Measurements from ENCODE around the gene TAOK2. TPM values are rescaled to one million over a fixed set of nuclear protein-coding genes. Genes with fewer than 3 reads are reported as not detected.

The TAOK2 gene
- total and polyA plus RNA-seq, 5 donors from 2014 or later: 2.1 to 30.0 (median 3.0) TPM

DNA sequence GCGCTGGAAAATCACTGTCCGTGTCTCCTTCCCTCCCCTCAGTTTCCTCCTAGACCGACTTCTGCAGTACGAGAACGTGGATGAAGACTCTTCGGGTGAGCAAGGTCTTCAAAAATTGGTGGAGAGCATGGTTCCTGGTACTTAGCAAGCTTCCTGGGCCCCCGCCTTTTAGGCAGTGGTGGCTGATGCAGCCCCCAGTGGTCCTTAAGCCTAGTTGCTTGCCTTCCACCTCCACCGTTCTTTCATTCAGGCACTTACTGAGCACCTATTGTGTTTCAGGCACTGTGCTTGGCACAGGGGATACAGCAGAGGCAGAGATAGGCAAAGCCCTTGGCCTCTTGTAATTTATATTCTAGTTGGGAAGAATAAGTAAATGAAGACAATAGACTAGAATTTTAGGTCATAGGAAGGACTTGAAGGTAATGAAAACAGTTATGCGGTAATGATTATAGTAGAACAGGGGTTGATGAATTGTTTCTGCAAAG lies 23.1 kb downstream of the TAOK2 start:
- Histone ChIP-seq H3K9me3 (ENCODE audit: control insufficient read depth in 2 of 2, low read length in 2 of 2) (no peaks in the 10 kb centered on the region), H3K27me3 (ENCODE audit: control insufficient read depth, insufficient read depth, low read length) (no peaks in the 10 kb centered on the region), H3K4me3 (ENCODE audit: low read depth, low read length) (peak overlapping the region; percentile 95), H3K4me1 (ENCODE audit: control insufficient read depth, insufficient read depth, low read length, poor library complexity, severe bottlenecking) (peaks cover 20% of the 10 kb centered on the region), H3K36me3 (ENCODE audit: control insufficient read depth, insufficient read depth, low read length) (peaks cover 15% of the 10 kb centered on the region), H3K27ac (ENCODE audit: insufficient read depth, low read length, poor library complexity, severe bottlenecking) (peak overlapping the region; percentile 99)
- Mint-ChIP-seq H3K27me3 (peaks cover 4% of the 10 kb centered on the region), H3K36me3 (peaks cover 16% of the 10 kb centered on the region), H3K27ac (peak overlapping the region; percentile 38 to 99 (median 99)), H3K9me3 (no peaks in the 10 kb centered on the region), H3K4me1 (peaks cover 9 to 57% (median 18%) of the 10 kb centered on the region in 4 donors), H3K4me3 (peak overlapping the region; percentile 96 to 99 (median 97))
- ATAC-seq (ENCODE audit: low read depth in 2 of 2) (no peak), DNase-seq (no peak)

DNA sequence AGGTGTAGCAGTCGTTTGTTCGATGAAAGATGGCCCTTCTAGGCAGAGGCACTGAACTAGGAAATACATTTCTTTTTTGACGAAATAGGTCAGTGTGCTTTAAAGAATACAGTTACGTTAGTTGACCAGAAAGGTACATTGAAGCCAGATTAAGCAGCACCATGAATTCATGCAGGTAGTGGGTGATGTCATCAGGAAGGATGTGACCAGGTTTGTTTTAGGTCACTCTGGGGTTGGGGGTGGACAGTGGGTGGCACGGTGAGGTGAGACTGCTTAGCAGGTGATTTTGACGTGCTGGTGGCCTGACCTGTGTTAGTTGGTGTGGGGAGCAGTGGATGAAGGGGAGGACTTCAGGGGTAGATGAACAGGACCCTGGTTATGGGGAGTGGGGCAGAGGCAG lies 25.9 kb downstream of the TAOK2 start:
- Histone ChIP-seq H3K27ac (ENCODE audit: insufficient read depth, low read length, poor library complexity, severe bottlenecking) (no peak overlapping the region), H3K36me3 (ENCODE audit: control insufficient read depth, insufficient read depth, low read length) (peaks cover 8% of the 10 kb centered on the region), H3K27me3 (ENCODE audit: control insufficient read depth, insufficient read depth, low read length) (no peaks in the 10 kb centered on the region), H3K4me1 (ENCODE audit: control insufficient read depth, insufficient read depth, low read length, poor library complexity, severe bottlenecking) (peaks cover 13% of the 10 kb centered on the region), H3K9me3 (ENCODE audit: control insufficient read depth in 2 of 2, low read length in 2 of 2) (no peaks in the 10 kb centered on the region), H3K4me3 (ENCODE audit: low read depth, low read length) (no peak overlapping the region)
- Mint-ChIP-seq H3K36me3 (peaks cover 21% of the 10 kb centered on the region), H3K9me3 (no peaks in the 10 kb centered on the region), H3K4me3 (no peak overlapping the region), H3K27ac (peak overlapping the region; percentile 15 to 92 (median 58)), H3K27me3 (peaks cover 4% of the 10 kb centered on the region), H3K4me1 (peaks cover 9 to 56% (median 18%) of the 10 kb centered on the region in 4 donors)
- DNase-seq: no peak
- ATAC-seq (ENCODE audit: low read depth in 2 of 2): no peak

DNA sequence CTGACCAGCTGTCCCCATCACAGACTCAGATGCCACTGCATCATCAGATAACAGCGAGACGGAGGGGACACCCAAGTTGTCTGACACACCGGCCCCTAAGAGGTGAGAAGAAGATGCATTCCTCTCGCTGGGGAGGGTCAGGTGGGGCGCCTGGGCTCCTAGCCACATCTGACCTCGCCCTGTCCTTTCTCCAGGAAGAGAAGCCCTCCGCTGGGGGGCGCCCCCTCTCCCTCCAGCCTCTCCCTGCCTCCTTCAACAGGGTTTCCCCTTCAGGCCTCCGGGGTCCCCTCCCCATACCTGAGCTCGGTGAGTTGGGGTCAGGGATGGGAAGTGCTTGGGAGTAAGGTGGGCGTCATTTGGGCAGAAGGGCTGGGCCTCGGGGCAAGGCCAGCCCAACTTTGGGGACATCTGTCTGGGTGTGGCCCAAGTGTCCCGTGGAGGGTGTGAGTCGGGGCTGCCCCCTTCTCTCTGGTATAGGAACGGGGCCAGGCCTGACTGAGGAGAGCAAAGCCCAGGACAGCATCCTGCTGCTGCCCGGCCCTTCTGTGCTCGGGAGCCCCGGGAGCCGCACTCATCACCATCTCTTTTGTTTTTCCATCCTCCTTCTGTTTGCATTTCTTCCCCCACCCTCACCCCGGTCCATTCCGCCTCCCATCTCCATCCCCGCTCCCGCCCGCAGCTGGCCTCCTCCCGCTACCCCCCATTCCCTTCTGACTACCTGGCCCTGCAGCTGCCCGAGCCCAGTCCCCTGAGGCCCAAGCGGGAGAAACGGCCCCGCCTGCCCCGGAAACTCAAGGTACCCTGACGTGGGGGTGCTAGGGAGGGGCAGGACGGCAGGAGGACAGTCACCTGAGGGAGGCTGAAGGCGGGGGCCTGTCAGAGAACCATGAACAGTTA lies 27.3 kb downstream of the TAOK2 start:
- Histone ChIP-seq H3K4me1 (ENCODE audit: control insufficient read depth, insufficient read depth, low read length, poor library complexity, severe bottlenecking) (peaks cover 7% of the 10 kb centered on the region), H3K4me3 (ENCODE audit: low read depth, low read length) (no peak overlapping the region), H3K27ac (ENCODE audit: insufficient read depth, low read length, poor library complexity, severe bottlenecking) (no peak overlapping the region), H3K9me3 (ENCODE audit: control insufficient read depth in 2 of 2, low read length in 2 of 2) (no peaks in the 10 kb centered on the region), H3K27me3 (ENCODE audit: control insufficient read depth, insufficient read depth, low read length) (no peaks in the 10 kb centered on the region), H3K36me3 (ENCODE audit: control insufficient read depth, insufficient read depth, low read length) (peaks cover 8% of the 10 kb centered on the region)
- ATAC-seq (ENCODE audit: low read depth in 2 of 2) (no peak), DNase-seq (no peak)
- no peak overlapping the region for H3K4me3 Mint-ChIP-seq
- H3K4me1 Mint-ChIP-seq: peaks cover 9 to 44% (median 14%) of the 10 kb centered on the region in 4 donors
- H3K9me3 Mint-ChIP-seq: no peaks in the 10 kb centered on the region
- H3K27me3 Mint-ChIP-seq: no peaks in the 10 kb centered on the region
- no peak overlapping the region for H3K27ac Mint-ChIP-seq
- H3K36me3 Mint-ChIP-seq: peaks cover 21% of the 10 kb centered on the region

DNA sequence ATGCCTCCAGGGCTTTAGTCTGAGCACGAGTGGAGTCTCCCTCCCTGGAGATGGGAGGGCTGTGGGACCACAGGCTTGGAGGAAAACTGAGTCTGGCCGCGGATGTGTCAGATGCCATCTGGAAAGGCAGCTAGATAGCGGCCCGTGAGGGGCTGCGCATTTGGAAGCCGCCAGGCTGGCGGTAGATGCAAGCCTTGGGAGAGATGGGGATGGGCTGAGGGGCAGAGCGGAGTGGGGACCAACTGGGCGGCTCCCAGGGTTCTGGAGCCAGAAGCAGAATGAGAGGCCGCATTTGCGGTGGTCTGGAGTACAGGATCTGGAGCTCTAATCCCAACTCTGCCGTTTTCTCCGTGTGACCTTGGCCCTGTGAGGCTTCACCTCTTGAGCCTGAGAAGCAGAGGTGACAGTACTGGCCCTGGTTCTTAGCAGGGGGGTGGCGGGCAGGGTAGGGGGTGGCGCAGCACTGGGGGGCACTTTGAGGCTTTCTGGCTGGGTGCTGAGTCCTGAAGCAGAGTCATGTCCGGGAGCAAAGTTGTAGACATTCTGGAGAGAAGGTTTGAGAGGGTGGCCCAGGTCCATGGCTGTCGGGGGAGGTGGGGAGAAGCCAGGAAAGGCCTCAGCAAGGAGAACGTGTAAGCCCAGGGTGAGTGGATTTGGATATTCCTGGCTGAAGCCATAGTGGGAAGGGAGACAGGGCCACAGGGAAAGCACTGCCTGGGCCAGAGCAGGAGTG lies 29.1 kb downstream of the TAOK2 start:
- Mint-ChIP-seq H3K4me1 (peaks cover 4 to 31% (median 8%) of the 10 kb centered on the region in 4 donors), H3K9me3 (no peaks in the 10 kb centered on the region), H3K4me3 (peak overlapping the region in 1 of 4 donors; percentile 47), H3K27me3 (no peaks in the 10 kb centered on the region), H3K36me3 (peaks cover 21% of the 10 kb centered on the region), H3K27ac (no peak overlapping the region)
- no peak overlapping the region for H3K27ac ChIP-seq (ENCODE audit: insufficient read depth, low read length, poor library complexity, severe bottlenecking)
- DNase-seq (no peak), ATAC-seq (ENCODE audit: low read depth in 2 of 2) (no peak)
- H3K9me3 ChIP-seq (ENCODE audit: control insufficient read depth in 2 of 2, low read length in 2 of 2): no peaks in the 10 kb centered on the region
- H3K36me3 ChIP-seq (ENCODE audit: control insufficient read depth, insufficient read depth, low read length): peaks cover 8% of the 10 kb centered on the region
- no peak overlapping the region for H3K4me3 ChIP-seq (ENCODE audit: low read depth, low read length)
- H3K27me3 ChIP-seq (ENCODE audit: control insufficient read depth, insufficient read depth, low read length): no peaks in the 10 kb centered on the region
- no peaks in the 10 kb centered on the region for H3K4me1 ChIP-seq (ENCODE audit: control insufficient read depth, insufficient read depth, low read length, poor library complexity, severe bottlenecking)

DNA sequence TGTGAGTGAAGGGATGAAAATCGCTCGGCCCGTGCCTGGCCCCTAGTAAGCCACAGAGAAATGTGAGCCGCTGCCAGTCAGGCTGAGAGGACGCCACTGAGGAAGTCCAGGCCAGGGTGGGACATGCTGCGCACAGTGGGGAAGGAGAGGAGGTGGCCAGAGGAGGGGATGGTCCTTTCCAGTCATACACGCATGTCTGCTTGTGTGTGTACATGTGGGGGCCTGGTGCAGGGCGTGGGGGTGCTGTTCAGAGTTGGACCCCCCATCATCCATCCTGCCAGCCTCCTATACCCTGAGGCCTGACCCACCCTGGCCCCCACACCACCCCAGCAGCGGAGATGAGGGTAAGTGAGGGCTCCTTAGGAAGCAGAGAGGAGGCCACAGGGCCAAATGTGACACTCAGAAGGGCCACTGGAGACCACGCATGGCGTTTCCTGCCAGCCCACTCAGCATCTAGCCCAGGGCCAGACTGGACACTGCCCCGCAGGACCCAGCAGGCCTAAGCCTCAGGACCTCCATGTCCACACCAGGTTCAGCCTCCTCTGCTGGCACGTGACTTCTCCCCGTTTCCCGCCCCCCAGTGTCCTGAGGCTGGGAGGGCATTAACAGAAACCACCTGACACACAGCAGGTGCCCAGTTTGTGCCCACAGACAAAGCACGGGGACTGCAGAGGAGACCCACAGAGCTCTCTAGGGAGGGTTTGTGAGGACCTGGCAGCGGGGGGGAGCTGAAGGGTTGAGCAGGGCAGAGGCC lies 30.2 kb downstream of the TAOK2 start:
- peaks cover 0 to 26% (median 6%) of the 10 kb centered on the region in 4 donors for H3K4me1 Mint-ChIP-seq
- ATAC-seq (ENCODE audit: low read depth in 2 of 2) (no peak), DNase-seq (no peak)
- peak overlapping the region in 2 of 3 donors; percentile 38 to 84 for H3K27ac Mint-ChIP-seq
- Histone ChIP-seq H3K9me3 (ENCODE audit: control insufficient read depth in 2 of 2, low read length in 2 of 2) (no peaks in the 10 kb centered on the region), H3K4me3 (ENCODE audit: low read depth, low read length) (no peak overlapping the region), H3K4me1 (ENCODE audit: control insufficient read depth, insufficient read depth, low read length, poor library complexity, severe bottlenecking) (no peaks in the 10 kb centered on the region), H3K36me3 (ENCODE audit: control insufficient read depth, insufficient read depth, low read length) (peaks cover 8% of the 10 kb centered on the region), H3K27me3 (ENCODE audit: control insufficient read depth, insufficient read depth, low read length) (no peaks in the 10 kb centered on the region), H3K27ac (ENCODE audit: insufficient read depth, low read length, poor library complexity, severe bottlenecking) (no peak overlapping the region)
- peaks cover under 1% of the 10 kb centered on the region for H3K27me3 Mint-ChIP-seq
- peak overlapping the region in 1 of 4 donors; percentile 47 for H3K4me3 Mint-ChIP-seq
- peaks cover 16% of the 10 kb centered on the region for H3K36me3 Mint-ChIP-seq
- no peaks in the 10 kb centered on the region for H3K9me3 Mint-ChIP-seq

DNA sequence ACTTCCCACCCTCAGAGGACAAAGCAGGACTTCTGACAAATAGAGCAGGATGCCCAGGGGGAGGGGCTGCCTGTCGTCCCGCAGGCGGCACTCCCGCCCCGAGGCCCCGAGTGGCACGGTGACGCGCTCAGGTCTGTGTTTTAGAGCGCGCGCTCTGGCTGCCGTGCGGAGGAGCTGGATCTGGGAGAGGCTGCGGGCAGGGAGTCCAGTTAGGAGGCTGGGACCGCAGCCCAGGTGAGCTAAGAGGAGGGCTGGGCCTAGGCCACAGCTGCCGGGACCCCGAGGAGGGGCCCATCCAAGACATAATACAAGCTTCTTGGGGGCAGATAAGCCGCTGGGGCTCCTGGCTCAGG lies 30.7 kb downstream of the TAOK2 start:
- H3K27ac ChIP-seq (ENCODE audit: insufficient read depth, low read length, poor library complexity, severe bottlenecking): no peak overlapping the region
- H3K9me3 ChIP-seq (ENCODE audit: control insufficient read depth in 2 of 2, low read length in 2 of 2): no peaks in the 10 kb centered on the region
- Mint-ChIP-seq H3K27ac (no peak overlapping the region), H3K4me1 (peaks cover 0 to 22% (median 6%) of the 10 kb centered on the region in 4 donors), H3K36me3 (peaks cover 16% of the 10 kb centered on the region), H3K4me3 (no peak overlapping the region), H3K27me3 (peaks cover 4% of the 10 kb centered on the region), H3K9me3 (no peaks in the 10 kb centered on the region)
- ATAC-seq (ENCODE audit: low read depth in 2 of 2) (no peak), DNase-seq (no peak)
- H3K4me3 ChIP-seq (ENCODE audit: low read depth, low read length): no peak overlapping the region
- H3K27me3 ChIP-seq (ENCODE audit: control insufficient read depth, insufficient read depth, low read length): no peaks in the 10 kb centered on the region
- H3K4me1 ChIP-seq (ENCODE audit: control insufficient read depth, insufficient read depth, low read length, poor library complexity, severe bottlenecking): no peaks in the 10 kb centered on the region
- H3K36me3 ChIP-seq (ENCODE audit: control insufficient read depth, insufficient read depth, low read length): peaks cover 8% of the 10 kb centered on the region

DNA sequence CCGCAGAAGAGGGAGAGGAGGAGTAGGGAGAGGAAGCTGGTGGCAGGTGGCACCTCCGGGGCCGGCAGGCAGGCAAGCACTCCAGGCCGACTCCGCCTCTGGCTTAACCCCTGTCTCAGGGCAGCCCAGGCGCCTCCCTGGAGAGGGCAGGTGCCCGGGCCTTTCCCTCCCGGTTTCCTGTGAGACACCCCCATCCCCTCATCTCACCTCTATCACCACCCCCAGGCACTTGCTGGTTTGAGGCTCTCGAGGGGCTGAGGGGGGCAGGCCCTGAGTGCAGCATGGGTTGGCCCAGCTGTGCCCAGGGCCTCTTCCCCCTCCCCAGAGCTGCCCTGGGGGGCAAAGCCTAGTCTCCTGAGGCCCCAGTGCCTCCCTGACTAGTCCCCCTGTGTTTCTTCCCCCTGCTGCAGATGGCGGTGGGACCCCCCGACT lies 31.2 kb downstream of the TAOK2 start:
- Histone ChIP-seq H3K27me3 (ENCODE audit: control insufficient read depth, insufficient read depth, low read length) (no peaks in the 10 kb centered on the region), H3K9me3 (ENCODE audit: control insufficient read depth in 2 of 2, low read length in 2 of 2) (no peaks in the 10 kb centered on the region), H3K4me1 (ENCODE audit: control insufficient read depth, insufficient read depth, low read length, poor library complexity, severe bottlenecking) (peaks cover under 1% of the 10 kb centered on the region), H3K36me3 (ENCODE audit: control insufficient read depth, insufficient read depth, low read length) (peaks cover 8% of the 10 kb centered on the region), H3K27ac (ENCODE audit: insufficient read depth, low read length, poor library complexity, severe bottlenecking) (no peak overlapping the region), H3K4me3 (ENCODE audit: low read depth, low read length) (no peak overlapping the region)
- H3K27me3 Mint-ChIP-seq: peaks cover 4% of the 10 kb centered on the region
- H3K4me3 Mint-ChIP-seq: no peak overlapping the region
- H3K9me3 Mint-ChIP-seq: no peaks in the 10 kb centered on the region
- peaks cover 0 to 18% (median 4%) of the 10 kb centered on the region in 4 donors for H3K4me1 Mint-ChIP-seq
- ATAC-seq (ENCODE audit: low read depth in 2 of 2) (no peak), DNase-seq (no peak)
- H3K27ac Mint-ChIP-seq: no peak overlapping the region
- H3K36me3 Mint-ChIP-seq: peaks cover 12% of the 10 kb centered on the region
